ENCODE results near the gene ZCCHC17.

- TF ChIP-seq CTCF (IDR thresholded peaks at IDR 0.05; ENCODE audit: borderline replicate concordance, extremely low read depth, low read length, poor library complexity, severe bottlenecking) (no peak), EZH2 (IDR thresholded peaks at IDR 0.05; ENCODE audit: borderline replicate concordance, low read depth, low read length, severe bottlenecking) (no peak)
Observed at GRCh38 chr1:31259746-31260145, 37.1 kb upstream of the ZCCHC17 start.
